ENCODE data around the gene PTPRN2. TPM values are rescaled to one million over a fixed set of nuclear protein-coding genes. Genes with fewer than 3 reads are reported as not detected.

PTPRN2 gene
- total and polyA plus RNA-seq, 2 of the 8 experiments (the other 6 are each of a cell fraction or from before 2014, with no cell fraction given): 2.6 to 4.5 TPM

DNA sequence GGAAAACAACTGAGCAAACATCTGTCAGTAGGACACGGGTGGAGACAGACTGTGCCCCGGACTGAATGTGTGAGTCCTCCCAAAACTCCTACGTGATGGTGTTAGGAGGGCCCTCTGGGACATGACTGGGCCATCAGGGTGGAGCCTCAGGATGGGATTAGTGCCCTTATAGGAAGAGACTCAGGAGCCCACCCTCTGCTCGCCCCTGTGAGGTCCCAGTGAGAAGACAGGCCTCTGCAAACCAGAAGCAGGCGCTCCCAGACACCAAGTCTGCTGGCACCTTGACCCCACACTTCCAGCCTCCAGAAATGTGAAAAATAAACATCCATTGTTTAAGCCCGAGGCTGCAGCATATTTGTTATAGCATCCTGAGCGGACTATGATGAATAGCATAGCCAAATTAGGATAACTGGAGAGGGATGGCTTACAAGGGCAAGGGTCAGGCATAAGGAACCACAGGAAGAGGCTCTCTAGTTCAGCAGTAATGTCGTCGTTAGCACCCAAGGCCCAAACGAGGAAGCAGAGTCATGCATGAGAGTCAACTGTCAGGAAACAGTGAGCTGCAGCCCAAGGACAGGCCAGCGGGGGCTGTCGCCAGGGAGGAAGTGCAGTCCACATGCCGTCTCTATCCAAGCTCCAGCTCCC, 50.6 kb downstream of the PTPRN2 start:
- Histone ChIP-seq H2BK120ac (replicated peaks; ENCODE audit: low read depth, low read length) (no peak overlapping the region), H3K18ac (ENCODE audit: extremely low read depth, low read length) (no peak overlapping the region), H2BK15ac (ENCODE audit: low read length) (peak overlapping the region; percentile 72; the same call in 1 of the 2 replicates), H4K20me1 (replicated peaks in 1 of 2; ENCODE audit: control insufficient read depth in 1 of 2, insufficient read depth in 2 of 2, low read length in 2 of 2) (no peaks in the 10 kb centered on the region), H3K56ac (replicated peaks; ENCODE audit: insufficient read length, low read depth, low read length) (no peak overlapping the region), H3K79me1 (ENCODE audit: low read depth, low read length) (no peaks in the 10 kb centered on the region), H3K4ac (replicated peaks; ENCODE audit: insufficient read length, low read depth, low read length) (no peak overlapping the region), H2BK20ac (ENCODE audit: low read length) (no peak overlapping the region), H3K23me2 (ENCODE audit: low read depth, low read length) (no peaks in the 10 kb centered on the region), H3K4me3 (ENCODE audit: extremely low read depth in 1 of 4, insufficient read depth in 2 of 4, low read depth in 3 of 4, low read length in 4 of 4) (no peak overlapping the region), H2AK5ac (ENCODE audit: low read depth, low read length) (no peak overlapping the region), H2BK12ac (ENCODE audit: low read depth, low read length) (peak overlapping the region; percentile 39; the same call in 1 of the 2 replicates), H3K27me3 (replicated peaks in 1 of 4; ENCODE audit: control insufficient read depth in 3 of 4, extremely low read depth in 1 of 4, insufficient read depth in 3 of 4, low read length in 3 of 4) (no peaks in the 10 kb centered on the region), H2BK5ac (ENCODE audit: low read depth, low read length) (peak overlapping the region; percentile 49; the same call in 1 of the 2 replicates), H3K4me2 (ENCODE audit: insufficient read depth in 1 of 2, low read depth in 2 of 2, low read length in 2 of 2) (no peak overlapping the region), H4K5ac (ENCODE audit: insufficient read length, low read depth, low read length) (no peak overlapping the region), H3K9ac (replicated peaks in 1 of 4; ENCODE audit: extremely low read depth in 1 of 4, low read depth in 3 of 4, low read length in 3 of 4) (no peak overlapping the region; a peak in 1 of 7 replicates), H2AFZ (ENCODE audit: low read length) (no peak overlapping the region), H3K79me2 (ENCODE audit: control insufficient read depth in 1 of 2, insufficient read depth in 2 of 2, low read length in 2 of 2) (no peaks in the 10 kb centered on the region), H3K23ac (ENCODE audit: insufficient read length) (peak overlapping the region; percentile 71), H3K4me1 (replicated peaks in 1 of 4; ENCODE audit: control insufficient read depth in 3 of 4, insufficient read depth in 4 of 4, low read length in 3 of 4) (peaks cover 0 to 6% (median 2%) of the 10 kb centered on the region in 4 experiments; a peak in 2 of 7 replicates), H3K27ac (ENCODE audit: low read depth, low read length) (no peak overlapping the region), H4K91ac (replicated peaks; ENCODE audit: insufficient read length, low read length) (no peak overlapping the region), H4K8ac (ENCODE audit: extremely low read depth, insufficient read depth, low read length) (peak overlapping the region; percentile 82; the same call in 1 of the 2 replicates), H3K36me3 (ENCODE audit: control insufficient read depth in 2 of 4, insufficient read depth in 4 of 4, low read length in 3 of 4) (no peaks in the 10 kb centered on the region), H3K14ac (ENCODE audit: insufficient read length) (no peak overlapping the region), H3K9me3 (ENCODE audit: insufficient read depth in 2 of 2, low read depth in 1 of 2, low read length in 1 of 2) (peaks cover 0 to 4% of the 10 kb centered on the region in 2 experiments; a peak in 1 of 4 replicates)
- no peak for FAIRE-seq
- no peak for DNase-seq (ENCODE audit: low read depth in 1 of 2, low spot score in 2 of 2)
- CTCF ChIA-PET (ENCODE audit: partially characterized antibody): interaction anchor here (1.0 to 1.1 kb wide), 2 partner anchors 11 to 12 kb away, joined by 4 read pairs; no protein-coding TSS in a partner anchor
- POLR2A ChIA-PET (ENCODE audit: partially characterized antibody): no interaction called here
- 87% methylated on average over 13 of the region's 13 CpGs; no CpG with 5 or more reads in 1 of the 2 experiments for WGBS, 2 experiments (ENCODE audit: extremely low coverage in 1 of 2, insufficient coverage in 1 of 2, insufficient read length in 1 of 2, insufficient replicate concordance in 2 of 2, low coverage in 1 of 2, low lambda C conversion rate in 2 of 2, missing lambda C conversion rate in 1 of 2)
- TF ChIP-seq, protein P1, sequence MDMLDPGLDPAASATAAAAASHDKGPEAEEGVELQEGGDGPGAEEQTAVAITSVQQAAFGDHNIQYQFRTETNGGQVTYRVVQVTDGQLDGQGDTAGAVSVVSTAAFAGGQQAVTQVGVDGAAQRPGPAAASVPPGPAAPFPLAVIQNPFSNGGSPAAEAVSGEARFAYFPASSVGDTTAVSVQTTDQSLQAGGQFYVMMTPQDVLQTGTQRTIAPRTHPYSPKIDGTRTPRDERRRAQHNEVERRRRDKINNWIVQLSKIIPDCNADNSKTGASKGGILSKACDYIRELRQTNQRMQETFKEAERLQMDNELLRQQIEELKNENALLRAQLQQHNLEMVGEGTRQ (IDR thresholded peaks at IDR 0.05; ENCODE audit: low read length): no peak
- no peak for TF ChIP-seq KDM1A (IDR thresholded peaks at IDR 0.05; ENCODE audit: borderline replicate concordance, low read length)
- no peak for TF ChIP-seq RBBP5 (IDR thresholded peaks at IDR 0.05; ENCODE audit: borderline replicate concordance, low read depth, low read length)
- TF ChIP-seq EZH2 (IDR thresholded peaks at IDR 0.05; ENCODE audit: low read depth, low read length, severe bottlenecking): no peak
- TF ChIP-seq JUN (IDR thresholded peaks at IDR 0.05; ENCODE audit: low read depth, low read length): no peak
- TF ChIP-seq TAF1 (IDR thresholded peaks at IDR 0.05; ENCODE audit: low read depth, low read length): no peak
- TF ChIP-seq SP1 (IDR thresholded peaks at IDR 0.05; ENCODE audit: low read depth, low read length): no peak
- TF ChIP-seq SIRT6 (IDR thresholded peaks at IDR 0.05; ENCODE audit: low read length): no peak
- TF ChIP-seq NRF1 (IDR thresholded peaks at IDR 0.05; ENCODE audit: low read depth, low read length): no peak
- TF ChIP-seq FOSL1 (IDR thresholded peaks at IDR 0.05; ENCODE audit: insufficient read depth, low read depth, low read length): no peak
- TF ChIP-seq POLR2AphosphoS5 (IDR thresholded peaks at IDR 0.05; ENCODE audit: low read depth, low read length): no peak
- no peak for TF ChIP-seq NANOG (IDR thresholded peaks at IDR 0.05; ENCODE audit: insufficient read depth, low read depth, low read length, poor library complexity, severe bottlenecking)

All from H1 (cell line).